ENCODE results near the gene KLF13. TPM values are rescaled to one million over a fixed set of nuclear protein-coding genes. Genes with fewer than 3 reads are reported as not detected.

The KLF13 gene
- total and polyA plus RNA-seq, 2 experiments from 2014 or later = 23.5 to 28.6 TPM

GRCh38 chr15:31300981-31301672, 25.5 kb upstream of the KLF13 start (continued):
- TF ChIP-seq ZNF462 (CRISPR knock-in tag; IDR thresholded peaks at IDR 0.05) = no peak
- no peak for TF ChIP-seq JUNB (IDR thresholded peaks at IDR 0.05; ENCODE audit: unreplicated experiment)
- TF ChIP-seq ZNF114 (CRISPR knock-in tag; IDR thresholded peaks at IDR 0.05) = no peak
- no peak for TF ChIP-seq CTCF (conservative IDR thresholded peaks at IDR 0.05; ENCODE audit: low read depth in 2 of 2)
- no peak for TF ChIP-seq EZH2phosphoT487 (IDR thresholded peaks at IDR 0.05; ENCODE audit: unreplicated experiment)
- no peak for TF ChIP-seq POLR2AphosphoS5 (IDR thresholded peaks at IDR 0.05; ENCODE audit: low read depth)
- TF ChIP-seq, protein P1, sequence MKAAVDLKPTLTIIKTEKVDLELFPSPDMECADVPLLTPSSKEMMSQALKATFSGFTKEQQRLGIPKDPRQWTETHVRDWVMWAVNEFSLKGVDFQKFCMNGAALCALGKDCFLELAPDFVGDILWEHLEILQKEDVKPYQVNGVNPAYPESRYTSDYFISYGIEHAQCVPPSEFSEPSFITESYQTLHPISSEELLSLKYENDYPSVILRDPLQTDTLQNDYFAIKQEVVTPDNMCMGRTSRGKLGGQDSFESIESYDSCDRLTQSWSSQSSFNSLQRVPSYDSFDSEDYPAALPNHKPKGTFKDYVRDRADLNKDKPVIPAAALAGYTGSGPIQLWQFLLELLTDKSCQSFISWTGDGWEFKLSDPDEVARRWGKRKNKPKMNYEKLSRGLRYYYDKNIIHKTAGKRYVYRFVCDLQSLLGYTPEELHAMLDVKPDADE (IDR thresholded peaks at IDR 0.05) = no peak
- no peak for TF ChIP-seq CREB1 (CRISPR knock-in tag; IDR thresholded peaks at IDR 0.05; ENCODE audit: low read depth)
